Measurements from ENCODE around the gene EPHA1. TPM values are rescaled to one million over a fixed set of nuclear protein-coding genes. Genes with fewer than 3 reads are reported as not detected.

EPHA1 gene
- total RNA-seq, 1 donor from 2014 or later, result 54.4 TPM

- H3K27me3 Mint-ChIP-seq, result no peaks in the 10 kb centered on the region
- peak within 1 kb of the TSS; percentile 77 for H3K4me3 Mint-ChIP-seq (ENCODE audit: low read depth)
- no peaks in the 10 kb centered on the region for H3K9me3 Mint-ChIP-seq (ENCODE audit: low read depth)
- H3K4me1 Mint-ChIP-seq (ENCODE audit: low read depth), result peaks cover 19% of the 10 kb centered on the region
- TF ChIP-seq CTCF (IDR thresholded peaks at IDR 0.05; ENCODE audit: unreplicated experiment), result no peak
- peak within 1 kb of the TSS; percentile 92 for H3K27ac Mint-ChIP-seq
- peak; percentile 79 for DNase-seq (ENCODE audit: low spot score, unreplicated experiment)
- H3K36me3 Mint-ChIP-seq (ENCODE audit: insufficient read depth), result no peaks in the 10 kb centered on the region
These were observed 27.8 kb downstream of the EPHA1 start, which contains the start of gene ZYX for GRCh38 chr7:143380646-143381426. ZYX (plus strand) TSS chr7:143381345; CDS start chr7:143381572, 227 bp downstream.

DNA sequence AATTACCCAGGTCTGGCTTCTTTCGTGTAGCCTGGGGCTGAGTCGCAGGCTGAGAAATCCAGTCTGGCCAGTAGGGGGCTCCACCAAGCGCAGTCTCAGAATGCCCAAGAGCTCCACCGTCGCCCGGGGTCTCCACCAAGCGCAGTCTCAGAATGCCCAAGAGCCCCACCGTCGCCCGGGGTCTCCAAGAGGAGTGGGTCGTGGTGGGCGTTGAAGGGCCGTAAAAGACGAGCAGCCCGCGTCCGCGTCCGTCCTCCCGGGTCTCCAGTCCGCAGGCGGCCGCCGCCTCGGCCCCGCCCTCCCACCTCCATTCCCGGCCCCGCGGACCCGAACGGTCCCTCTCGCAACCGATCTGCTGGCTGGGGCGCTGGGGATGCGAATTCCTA lies 28.4 kb downstream of the EPHA1 start:
- Mint-ChIP-seq H3K36me3 (ENCODE audit: insufficient read depth) (no peaks in the 10 kb centered on the region), H3K4me1 (ENCODE audit: low read depth) (peaks cover 19% of the 10 kb centered on the region), H3K27me3 (no peaks in the 10 kb centered on the region), H3K4me3 (ENCODE audit: low read depth) (peak overlapping the region; percentile 77), H3K9me3 (ENCODE audit: low read depth) (no peaks in the 10 kb centered on the region), H3K27ac (peak overlapping the region; percentile 92)
- peak; percentile 91 for TF ChIP-seq CTCF (IDR thresholded peaks at IDR 0.05; ENCODE audit: unreplicated experiment)
- peak; percentile 88 for DNase-seq (ENCODE audit: low spot score, unreplicated experiment)

- Mint-ChIP-seq H3K36me3 (ENCODE audit: insufficient read depth) (no peaks in the 10 kb centered on the region), H3K9me3 (ENCODE audit: low read depth) (no peaks in the 10 kb centered on the region), H3K4me1 (ENCODE audit: low read depth) (peaks cover 19% of the 10 kb centered on the region), H3K27ac (peak overlapping the region; percentile 92), H3K4me3 (ENCODE audit: low read depth) (peak overlapping the region; percentile 77), H3K27me3 (peaks cover 2% of the 10 kb centered on the region)
- no peak for DNase-seq (ENCODE audit: low spot score, unreplicated experiment)
- no peak for TF ChIP-seq CTCF (IDR thresholded peaks at IDR 0.05; ENCODE audit: unreplicated experiment)
These were observed 28.9 kb downstream of the EPHA1 start for GRCh38 chr7:143379611-143380259.

GRCh38 chr7:143376396-143376795 lies 32.3 kb downstream of the EPHA1 start:
- Mint-ChIP-seq H3K4me1 (ENCODE audit: low read depth) (peaks cover 16% of the 10 kb centered on the region), H3K9me3 (ENCODE audit: low read depth) (no peaks in the 10 kb centered on the region), H3K4me3 (ENCODE audit: low read depth) (no peak overlapping the region), H3K27me3 (peaks cover 12% of the 10 kb centered on the region), H3K36me3 (ENCODE audit: insufficient read depth) (no peaks in the 10 kb centered on the region), H3K27ac (no peak overlapping the region)
- no peak for DNase-seq (ENCODE audit: low spot score, unreplicated experiment)
- TF ChIP-seq CTCF (IDR thresholded peaks at IDR 0.05; ENCODE audit: unreplicated experiment), result no peak

- no peak overlapping the region for H3K27ac Mint-ChIP-seq
- no peak for DNase-seq (ENCODE audit: low spot score, unreplicated experiment)
- no peaks in the 10 kb centered on the region for H3K36me3 Mint-ChIP-seq (ENCODE audit: insufficient read depth)
- H3K4me3 Mint-ChIP-seq (ENCODE audit: low read depth), result no peak overlapping the region
- no peak for TF ChIP-seq CTCF (IDR thresholded peaks at IDR 0.05; ENCODE audit: unreplicated experiment)
- peaks cover 17% of the 10 kb centered on the region for H3K4me1 Mint-ChIP-seq (ENCODE audit: low read depth)
- H3K27me3 Mint-ChIP-seq, result peaks cover 12% of the 10 kb centered on the region
- H3K9me3 Mint-ChIP-seq (ENCODE audit: low read depth), result no peaks in the 10 kb centered on the region
These were observed 33.2 kb downstream of the EPHA1 start for GRCh38 chr7:143375298-143376034.
